GM19025 (cell line): ENCODE measurements around the gene CCNDBP1.
"Not testable (repeated sequence)": the region's sequence is repeated elsewhere in the genome, so short reads cannot be mapped to it uniquely, and the experiment has no call there.

Experiments
- ATAC-seq: cut with Tn5 transposase; IDR thresholded peaks from one replicate; pipeline ENCODE4 v1.9.1; 2021; ENCODE audit warnings: mild to moderate bottlenecking, low read depth, moderate library complexity; ENCODE audit not compliant: unreplicated experiment

Gene CCNDBP1

GRCh38 chr15:43185157-43186002 is at the start of gene CCNDBP1:
CCNDBP1 (plus strand) TSS chr15:43185403; CDS start chr15:43185499, 96 bp downstream.
- peak; percentile 97 for ATAC-seq

GRCh38 chr15:43143203-43143941 is 41.8 kb upstream of the CCNDBP1 start:
- no peak for ATAC-seq

GRCh38 chr15:43144512-43144911 is 40.7 kb upstream of the CCNDBP1 start:
- ATAC-seq: no peak

- ATAC-seq: no peak
Measured at GRCh38 chr15:43146184-43146583, 39.0 kb upstream of the CCNDBP1 start.

- no peak for ATAC-seq
Measured at GRCh38 chr15:43150191-43150929, 34.8 kb upstream of the CCNDBP1 start.

GRCh38 chr15:43151688-43152087 is 33.5 kb upstream of the CCNDBP1 start:
- no peak for ATAC-seq

GRCh38 chr15:43153269-43153668 is 31.9 kb upstream of the CCNDBP1 start:
- no peak for ATAC-seq

GRCh38 chr15:43165801-43166325 is 19.3 kb upstream of the CCNDBP1 start:
- no peak for ATAC-seq

GRCh38 chr15:43167261-43167660 is 17.9 kb upstream of the CCNDBP1 start:
- not testable (repeated sequence) for ATAC-seq

- ATAC-seq: no peak
Measured at GRCh38 chr15:43168192-43169107, 16.8 kb upstream of the CCNDBP1 start.

- no peak for ATAC-seq
Measured at GRCh38 chr15:43169888-43170287, 15.3 kb upstream of the CCNDBP1 start.

- ATAC-seq: not testable (repeated sequence)
Measured at GRCh38 chr15:43175656-43176309, 9.4 kb upstream of the CCNDBP1 start.

GRCh38 chr15:43177147-43177546 is 8.1 kb upstream of the CCNDBP1 start:
- ATAC-seq: not testable (repeated sequence)

- no peak for ATAC-seq
Measured at GRCh38 chr15:43183270-43183669, 1.9 kb upstream of the CCNDBP1 start.

- ATAC-seq: no peak
Measured at GRCh38 chr15:43184407-43185124, 637 bp upstream of the CCNDBP1 start.

- peak; percentile 8 for ATAC-seq
Measured at GRCh38 chr15:43186003-43186353, 775 bp downstream of the CCNDBP1 start.

GRCh38 chr15:43187544-43188155 is 2.4 kb downstream of the CCNDBP1 start:
- no peak for ATAC-seq

- ATAC-seq: no peak
Measured at GRCh38 chr15:43189296-43189695, 4.1 kb downstream of the CCNDBP1 start.
